Muscle layer of colon (tissue), 2 donors: Measurements from ENCODE around the gene EMILIN1.
A peak's percentile ranks its signal among the peaks of the same experiment; 100 is the strongest.

Source experiments
- H3K27ac ChIP-seq: one replicate; pipeline ENCODE4 v1.7.0; 2013; ENCODE audit warnings: low read depth, mild to moderate bottlenecking, low read length, moderate library complexity
- H3K27me3 ChIP-seq, 2 donors: one replicate each; pipeline ENCODE4 v1.7.0; 2013; ENCODE audit warnings: low read length in 2 of 2, mild to moderate bottlenecking in 2 of 2; ENCODE audit not compliant: insufficient read depth in 2 of 2, control insufficient read depth in 1 of 2
- H3K36me3 ChIP-seq: one replicate; pipeline ENCODE4 v1.7.0; 2013; ENCODE audit warnings: mild to moderate bottlenecking, low read length; ENCODE audit not compliant: insufficient read depth
- H3K4me1 ChIP-seq: one replicate; pipeline ENCODE4 v1.7.0; 2013; ENCODE audit warnings: mild to moderate bottlenecking, low read length; ENCODE audit not compliant: insufficient read depth
- H3K4me3 ChIP-seq, 2 donors: one replicate each; pipeline ENCODE4 v1.7.0; 2013; ENCODE audit warnings: low read length in 2 of 2, low read depth in 1 of 2, mild to moderate bottlenecking in 1 of 2, moderate library complexity in 1 of 2
- H3K9ac ChIP-seq: one replicate; pipeline ENCODE4 v1.7.0; 2013; ENCODE audit warnings: low read length
- H3K9me3 ChIP-seq: one replicate; pipeline ENCODE4 v1.7.0; 2013; ENCODE audit warnings: mild to moderate bottlenecking, low read length
- donor health status: abdominal sarcoma.
- donor health status: Adenocarcinoma of cecum.

EMILIN1 gene

DNA sequence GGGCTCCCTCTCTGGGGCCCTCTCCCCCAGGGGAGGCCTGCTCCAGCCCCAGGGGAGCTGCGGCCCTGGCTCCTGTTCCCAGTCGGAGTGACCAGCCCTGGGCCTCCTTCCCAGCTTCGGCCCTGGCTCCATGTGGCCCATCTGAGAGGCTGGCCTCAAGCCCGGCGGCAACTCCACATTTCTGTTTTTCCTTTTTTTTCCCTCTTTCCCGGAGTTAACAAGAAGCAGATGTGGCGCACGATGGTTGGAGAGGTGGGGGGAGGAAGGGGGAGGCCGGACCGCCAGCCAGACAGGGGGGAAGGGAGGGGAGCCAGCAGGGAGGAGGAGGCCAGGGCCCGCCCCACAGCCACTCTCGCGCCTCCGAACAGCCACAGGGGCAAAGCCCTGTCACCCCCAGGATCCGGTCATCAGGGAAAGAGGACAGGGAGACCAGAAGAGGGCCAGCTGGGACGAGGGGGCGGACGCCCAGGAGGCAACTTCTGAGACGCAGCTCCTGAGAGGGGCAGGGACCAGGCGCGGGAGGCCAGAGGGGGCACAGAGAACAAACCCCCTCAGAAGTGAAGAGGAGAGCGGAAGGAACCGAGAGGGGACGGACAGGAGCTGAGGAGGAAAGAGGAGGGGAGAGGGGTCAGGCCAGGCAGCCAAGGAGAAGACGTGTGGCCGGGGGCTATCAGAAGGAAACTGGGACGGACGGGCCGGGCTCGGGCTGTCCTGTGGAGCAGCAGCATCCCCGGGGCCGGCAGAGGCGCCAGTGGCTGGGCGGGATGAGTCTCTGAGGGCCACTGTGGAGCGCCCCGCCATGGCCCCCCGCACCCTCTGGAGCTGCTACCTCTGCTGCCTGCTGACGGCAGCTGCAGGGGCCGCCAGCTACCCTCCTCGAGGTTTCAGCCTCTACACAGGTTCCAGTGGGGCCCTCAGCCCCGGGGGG, at the start of gene EMILIN1:
Gene EMILIN1, plus strand, starts transcription at position 349 of the 928 bp plus-strand sequence. Its CDS starts 451 bp downstream, at position 800.
- peak within 1 kb of the TSS; percentile 87 for H3K27ac ChIP-seq
- H3K4me1 ChIP-seq, result peaks cover 70% of the 10 kb centered on the region
- H3K9me3 ChIP-seq, result no peaks in the 10 kb centered on the region
- H3K36me3 ChIP-seq, result peaks cover 17% of the 10 kb centered on the region
- peak within 1 kb of the TSS; percentile 97 for H3K9ac ChIP-seq
- H3K27me3 ChIP-seq, result no peaks in the 10 kb centered on the region
- H3K4me3 ChIP-seq, result peak within 1 kb of the TSS; percentile 90 to 96

DNA sequence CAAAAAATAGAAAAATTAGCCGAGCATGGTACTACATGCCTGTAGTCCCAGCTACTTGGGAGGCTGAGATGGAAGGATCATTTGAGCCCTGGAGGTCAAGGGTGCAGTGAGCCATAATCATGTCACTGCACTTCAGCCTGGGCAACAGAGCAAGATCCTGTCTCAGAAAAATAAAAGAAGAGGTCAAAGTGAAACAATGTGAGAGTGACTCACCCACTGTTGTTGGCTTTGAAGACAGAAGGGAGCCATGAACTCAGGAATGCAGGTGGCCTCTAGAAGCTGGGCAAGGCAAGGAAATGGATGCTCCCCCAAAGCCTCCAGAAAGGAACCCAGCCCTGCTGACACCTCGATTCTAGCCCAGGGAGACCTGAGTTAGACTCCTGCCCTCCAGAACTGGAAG, 49.4 kb upstream of the EMILIN1 start:
- H3K36me3 ChIP-seq, result peaks cover 14% of the 10 kb centered on the region
- H3K4me1 ChIP-seq, result peaks cover 9% of the 10 kb centered on the region
- no peaks in the 10 kb centered on the region for H3K9me3 ChIP-seq
- H3K4me3 ChIP-seq, result no peak overlapping the region
- no peak overlapping the region for H3K27ac ChIP-seq
- no peak overlapping the region for H3K9ac ChIP-seq
- H3K27me3 ChIP-seq, result no peaks in the 10 kb centered on the region

DNA sequence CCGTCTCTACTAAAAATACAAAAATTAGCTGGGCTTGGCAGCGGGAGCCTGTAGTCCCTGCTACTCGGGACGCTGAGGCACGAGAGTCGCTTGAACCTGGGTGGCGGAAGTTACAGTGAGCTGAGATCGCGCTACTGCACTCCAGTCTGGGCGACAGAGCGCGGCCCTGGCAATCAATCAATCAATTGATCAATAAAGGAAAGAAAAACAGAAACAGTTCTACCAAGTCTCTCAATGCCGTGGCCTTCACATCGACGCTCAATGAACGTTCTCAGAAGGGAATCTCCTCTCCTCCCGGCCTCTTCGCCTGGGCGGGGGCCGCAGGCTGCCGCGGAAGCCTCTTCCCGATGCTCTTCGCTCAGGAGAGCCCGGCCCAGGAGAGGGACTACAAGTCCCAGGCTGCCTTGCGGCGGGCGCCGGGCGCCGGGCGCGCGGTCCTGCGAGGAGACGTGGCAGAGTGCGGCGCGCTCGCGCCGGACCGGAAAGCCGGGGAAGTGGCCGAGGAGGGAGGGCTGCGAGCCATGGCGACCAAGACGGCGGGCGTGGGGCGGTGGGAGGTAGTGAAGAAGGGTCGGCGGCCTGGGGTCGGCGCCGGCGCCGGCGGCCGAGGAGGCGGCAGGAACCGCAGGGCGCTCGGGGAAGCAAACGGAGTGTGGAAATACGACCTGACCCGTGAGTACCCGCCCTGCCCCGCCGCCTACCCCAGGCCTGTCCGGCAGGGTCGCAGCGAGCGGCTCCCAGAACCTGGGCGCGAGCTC, 45.7 kb upstream of the EMILIN1 start, which contains the start of gene TMEM214:
Gene TMEM214, plus strand, starts transcription at position 471 of the 758 bp plus-strand sequence. Its CDS starts 51 bp downstream, at position 522.
- Histone ChIP-seq H3K9ac (peak within 1 kb of the TSS; percentile 97), H3K4me1 (peaks cover 21% of the 10 kb centered on the region), H3K27me3 (no peaks in the 10 kb centered on the region), H3K4me3 (peak within 1 kb of the TSS; percentile 90 to 93), H3K27ac (peak within 1 kb of the TSS; percentile 84), H3K36me3 (peaks cover 29% of the 10 kb centered on the region), H3K9me3 (no peaks in the 10 kb centered on the region)

DNA sequence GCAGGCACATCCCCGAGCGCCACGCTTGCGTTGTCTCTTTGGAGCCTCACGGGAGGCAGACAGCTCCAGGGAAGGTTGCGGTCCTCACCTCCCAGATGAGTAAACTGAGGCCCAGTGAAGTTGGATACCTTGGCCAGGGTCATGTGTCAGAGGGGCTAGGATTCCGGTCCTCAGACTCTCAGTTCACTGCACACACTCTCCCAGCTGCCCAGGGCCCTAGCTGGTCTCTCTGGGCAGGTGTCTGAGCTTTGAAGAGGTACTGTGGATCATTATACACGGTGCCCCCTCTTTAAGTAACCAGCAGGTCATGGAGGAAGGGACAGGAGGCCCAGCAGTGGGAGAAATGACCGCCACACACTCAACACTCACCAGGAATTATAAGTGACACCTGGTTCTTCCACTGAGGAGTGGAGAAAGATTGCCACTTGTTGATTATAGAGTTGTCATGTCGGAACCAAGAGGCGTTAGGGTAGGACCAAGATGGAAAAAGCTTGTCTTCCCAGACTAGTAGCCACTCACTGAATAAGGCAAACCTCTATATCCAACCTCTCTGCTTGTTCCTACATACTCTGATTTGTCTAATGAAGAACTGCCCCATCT, 45.1 kb upstream of the EMILIN1 start:
- Histone ChIP-seq H3K4me3 (peak overlapping the region; percentile 90 to 93), H3K36me3 (peaks cover 36% of the 10 kb centered on the region), H3K9ac (peak overlapping the region; percentile 97), H3K27ac (peak overlapping the region; percentile 84), H3K9me3 (no peaks in the 10 kb centered on the region), H3K4me1 (peaks cover 21% of the 10 kb centered on the region), H3K27me3 (no peaks in the 10 kb centered on the region)

DNA sequence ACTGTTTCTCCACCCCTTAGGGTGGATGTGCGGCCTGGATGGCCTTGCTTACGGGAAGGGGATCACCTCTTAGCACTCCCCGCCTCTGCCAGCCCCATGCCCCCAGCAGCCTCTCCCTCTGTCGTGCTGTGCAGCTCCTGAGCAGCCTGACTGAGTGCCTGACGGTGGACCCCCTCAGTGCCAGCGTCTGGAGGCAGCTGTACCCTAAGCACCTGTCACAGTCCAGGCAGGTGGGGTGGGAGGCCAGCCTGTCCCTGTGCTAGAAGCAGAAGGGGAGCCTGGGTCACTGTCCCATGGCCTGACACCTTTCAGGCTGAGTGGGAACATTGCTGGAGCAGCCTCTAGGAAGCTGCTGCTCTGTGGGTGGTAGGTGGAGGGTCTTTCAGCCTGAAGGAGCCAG, 40.4 kb upstream of the EMILIN1 start:
- no peak overlapping the region for H3K9ac ChIP-seq
- peaks cover 33% of the 10 kb centered on the region for H3K4me1 ChIP-seq
- no peak overlapping the region for H3K4me3 ChIP-seq
- H3K27me3 ChIP-seq, result no peaks in the 10 kb centered on the region
- peaks cover 67% of the 10 kb centered on the region for H3K36me3 ChIP-seq
- no peaks in the 10 kb centered on the region for H3K9me3 ChIP-seq
- H3K27ac ChIP-seq, result no peak overlapping the region

DNA sequence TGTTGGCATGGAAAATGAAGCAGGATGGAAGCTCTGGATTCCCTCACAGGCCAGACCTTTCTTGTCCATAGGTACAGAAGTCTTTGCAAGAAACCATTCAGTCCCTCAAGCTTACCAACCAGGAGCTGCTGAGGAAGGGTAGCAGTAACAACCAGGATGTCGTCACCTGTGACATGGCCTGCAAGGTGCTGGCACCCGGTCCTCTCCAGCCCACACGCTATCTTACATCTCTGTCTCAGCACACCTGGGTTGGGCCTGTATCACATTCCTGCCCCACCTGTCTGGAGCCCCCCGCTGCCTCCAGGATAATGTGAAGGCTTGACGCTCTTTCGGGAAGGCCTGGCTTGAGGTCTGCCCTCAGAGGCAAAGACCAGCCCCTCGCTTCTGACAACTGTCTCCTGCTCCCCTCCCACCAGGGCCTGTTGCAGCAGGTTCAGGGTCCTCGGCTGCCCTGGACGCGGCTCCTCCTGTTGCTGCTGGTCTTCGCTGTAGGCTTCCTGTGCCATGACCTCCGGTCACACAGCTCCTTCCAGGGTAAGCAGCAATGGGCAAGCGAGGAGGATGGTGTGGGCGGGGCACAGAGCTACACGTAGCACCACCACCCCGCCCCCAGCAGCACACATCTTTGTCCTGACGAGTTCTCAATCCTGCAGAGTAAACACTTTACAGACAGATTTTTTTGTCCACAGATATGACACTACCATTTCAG, 39.6 kb upstream of the EMILIN1 start:
- Histone ChIP-seq H3K27me3 (no peaks in the 10 kb centered on the region), H3K36me3 (peaks cover 67% of the 10 kb centered on the region), H3K4me3 (no peak overlapping the region), H3K9ac (no peak overlapping the region), H3K4me1 (peaks cover 27% of the 10 kb centered on the region), H3K9me3 (no peaks in the 10 kb centered on the region), H3K27ac (no peak overlapping the region)

DNA sequence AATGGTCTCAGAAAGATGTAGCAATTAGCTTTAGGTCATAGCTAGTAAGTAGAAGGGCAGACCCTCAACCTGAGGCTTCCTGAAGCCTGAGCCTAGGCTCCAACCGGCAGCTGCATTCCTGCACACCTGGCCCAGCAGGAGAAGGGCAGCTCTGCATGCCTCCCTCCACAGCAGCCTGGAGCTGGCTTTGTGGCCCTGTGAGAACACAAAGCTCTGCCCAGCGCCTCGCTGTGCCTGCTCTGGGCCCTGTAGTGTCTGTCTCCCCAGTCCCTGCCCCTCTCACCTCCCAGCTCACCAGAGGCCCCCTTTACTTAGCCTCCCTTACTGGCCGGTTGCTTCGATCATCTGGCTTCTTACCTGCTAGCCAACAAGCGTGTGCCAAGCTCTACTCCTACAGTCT, 39.0 kb upstream of the EMILIN1 start:
- Histone ChIP-seq H3K27me3 (no peaks in the 10 kb centered on the region), H3K4me3 (no peak overlapping the region), H3K9me3 (no peaks in the 10 kb centered on the region), H3K36me3 (peaks cover 67% of the 10 kb centered on the region), H3K4me1 (peaks cover 20% of the 10 kb centered on the region), H3K27ac (no peak overlapping the region), H3K9ac (no peak overlapping the region)

DNA sequence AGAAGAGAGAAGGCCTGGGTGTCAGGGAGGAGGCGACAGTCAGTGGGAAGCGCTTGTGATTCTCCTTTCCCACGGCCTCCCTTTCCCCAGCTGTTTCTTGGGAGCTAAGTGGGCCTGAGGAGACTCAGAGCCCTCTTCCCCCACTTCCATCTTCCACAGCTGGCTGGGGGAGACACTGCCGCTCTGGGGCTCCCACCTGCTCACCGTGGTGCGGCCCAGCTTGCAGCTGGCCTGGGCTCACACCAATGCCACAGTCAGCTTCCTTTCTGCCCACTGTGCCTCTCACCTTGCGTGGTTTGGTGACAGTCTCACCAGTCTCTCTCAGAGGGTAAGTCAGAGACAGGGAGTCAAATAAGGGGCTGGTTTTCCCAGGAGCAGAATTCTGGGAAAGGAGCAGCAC, 38.5 kb upstream of the EMILIN1 start:
- H3K27ac ChIP-seq, result no peak overlapping the region
- peaks cover 16% of the 10 kb centered on the region for H3K4me1 ChIP-seq
- H3K9me3 ChIP-seq, result no peaks in the 10 kb centered on the region
- peaks cover 67% of the 10 kb centered on the region for H3K36me3 ChIP-seq
- no peak overlapping the region for H3K9ac ChIP-seq
- H3K27me3 ChIP-seq, result no peaks in the 10 kb centered on the region
- H3K4me3 ChIP-seq, result no peak overlapping the region

DNA sequence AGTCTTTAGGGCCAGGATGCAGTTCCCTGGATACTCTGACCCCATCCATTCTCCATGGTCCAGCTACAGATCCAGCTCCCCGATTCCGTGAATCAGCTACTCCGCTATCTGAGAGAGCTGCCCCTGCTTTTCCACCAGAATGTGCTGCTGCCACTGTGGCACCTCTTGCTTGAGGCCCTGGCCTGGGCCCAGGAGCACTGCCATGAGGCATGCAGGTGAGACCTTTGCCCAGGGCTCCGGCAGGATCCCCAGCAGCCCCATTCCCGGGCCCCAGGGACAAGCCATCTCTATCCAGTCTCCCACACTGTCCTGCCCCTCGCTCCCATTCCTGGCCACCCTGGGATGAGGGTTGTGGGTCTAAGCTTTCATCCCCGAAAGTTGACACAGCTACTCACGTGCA, 38.1 kb upstream of the EMILIN1 start:
- H3K4me1 ChIP-seq, result peaks cover 12% of the 10 kb centered on the region
- no peaks in the 10 kb centered on the region for H3K9me3 ChIP-seq
- no peaks in the 10 kb centered on the region for H3K27me3 ChIP-seq
- peaks cover 62% of the 10 kb centered on the region for H3K36me3 ChIP-seq
- H3K27ac ChIP-seq, result no peak overlapping the region
- no peak overlapping the region for H3K9ac ChIP-seq
- no peak overlapping the region for H3K4me3 ChIP-seq

DNA sequence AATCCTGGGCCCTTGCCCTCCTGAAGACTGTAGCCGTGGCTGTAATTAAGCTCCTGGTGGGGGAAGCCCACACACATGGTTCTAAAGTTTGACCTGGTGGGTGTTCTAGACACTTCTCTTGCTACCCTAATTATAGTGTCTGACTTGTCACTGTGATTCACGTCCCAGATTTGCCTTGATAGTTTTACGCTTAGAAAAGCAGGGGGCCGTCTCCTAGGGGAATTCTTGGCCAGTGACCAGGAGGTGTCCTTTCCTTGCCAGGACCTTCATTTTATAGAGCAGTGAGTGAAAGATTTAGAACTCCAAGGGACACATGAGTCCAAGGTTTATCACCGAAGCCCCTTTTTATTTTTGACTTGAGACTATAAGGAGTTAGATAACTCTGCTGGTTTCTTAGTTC, 36.7 kb upstream of the EMILIN1 start:
- H3K4me3 ChIP-seq, result no peak overlapping the region
- H3K9me3 ChIP-seq, result no peaks in the 10 kb centered on the region
- peaks cover 48% of the 10 kb centered on the region for H3K36me3 ChIP-seq
- H3K9ac ChIP-seq, result no peak overlapping the region
- H3K27ac ChIP-seq, result no peak overlapping the region
- H3K4me1 ChIP-seq, result peaks cover 12% of the 10 kb centered on the region
- no peaks in the 10 kb centered on the region for H3K27me3 ChIP-seq
